Stimulated activated naive CD8-positive, alpha-beta T cell treated with anti-CD3 and anti-CD28 coated beads, Interleukin-15, Interleukin-2, amounts not matched to agents 100 ng/mL and 50 ng/mL, for 24 hours (primary cell): ENCODE data around the gene FUT8.

ENCODE experiments used
- H3K27ac Mint-ChIP-seq: one replicate; pipeline ENCODE4 v1.8.0; 2021; ENCODE audit warnings: mild to moderate bottlenecking, mixed read lengths
- H3K27me3 Mint-ChIP-seq: one replicate; pipeline ENCODE4 v1.8.0; 2021; ENCODE audit warnings: mixed read lengths
- H3K36me3 Mint-ChIP-seq: one replicate; pipeline ENCODE4 v1.8.0; 2021; ENCODE audit warnings: low read depth, mixed read lengths
- H3K4me1 Mint-ChIP-seq: one replicate; pipeline ENCODE4 v1.8.0; 2021; ENCODE audit warnings: low read depth, mixed read lengths
- H3K4me3 Mint-ChIP-seq: one replicate; pipeline ENCODE4 v1.8.0; 2021; ENCODE audit warnings: mild to moderate bottlenecking, mixed read lengths
- H3K9me3 Mint-ChIP-seq: one replicate; pipeline ENCODE4 v1.8.0; 2021; ENCODE audit warnings: mixed read lengths

Gene FUT8

DNA sequence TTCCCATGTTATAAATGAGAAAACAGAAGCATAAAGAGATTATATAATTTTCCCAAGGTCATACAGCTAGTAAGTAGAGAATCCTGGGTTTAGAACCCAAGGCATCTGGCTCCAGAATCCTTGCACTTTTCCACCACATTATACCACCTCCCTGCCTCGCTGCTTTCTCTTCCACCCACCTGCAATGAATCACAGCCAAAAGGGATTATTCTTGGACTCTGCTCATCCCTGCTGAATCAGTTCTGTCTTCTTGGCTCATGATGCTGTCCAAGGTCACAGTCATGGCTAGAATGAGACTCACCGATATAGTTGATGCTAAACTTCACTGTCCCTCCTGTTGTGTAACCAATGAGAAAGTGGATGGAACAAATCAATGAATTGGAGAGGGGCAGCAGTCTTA lies 356.6 kb downstream of the FUT8 start:
- Mint-ChIP-seq H3K9me3 (no peaks in the 10 kb centered on the region), H3K4me3 (no peak overlapping the region), H3K27me3 (no peaks in the 10 kb centered on the region), H3K36me3 (no peaks in the 10 kb centered on the region), H3K4me1 (no peaks in the 10 kb centered on the region), H3K27ac (no peak overlapping the region)

DNA sequence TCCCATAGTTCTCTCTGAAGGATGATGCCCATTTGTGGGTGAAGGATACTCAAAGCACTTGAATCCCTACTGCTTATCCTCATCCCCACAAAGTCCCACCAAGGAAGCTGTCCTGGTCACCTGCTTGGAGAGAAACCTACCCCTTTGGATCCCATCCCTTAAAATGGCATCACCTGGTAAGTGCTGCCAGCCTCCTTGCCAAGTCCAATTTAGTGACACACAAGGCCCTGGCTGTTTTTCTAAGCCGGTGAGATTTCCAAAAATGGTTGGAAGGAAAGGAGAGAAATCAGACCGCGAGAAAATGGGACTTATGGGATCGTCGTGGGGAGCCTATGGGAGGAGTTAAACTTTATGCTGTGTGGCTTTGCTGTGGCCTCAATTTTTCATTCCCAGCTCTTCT lies 358.2 kb downstream of the FUT8 start:
- H3K36me3 Mint-ChIP-seq: no peaks in the 10 kb centered on the region
- no peaks in the 10 kb centered on the region for H3K27me3 Mint-ChIP-seq
- H3K4me3 Mint-ChIP-seq: no peak overlapping the region
- no peak overlapping the region for H3K27ac Mint-ChIP-seq
- H3K9me3 Mint-ChIP-seq: no peaks in the 10 kb centered on the region
- H3K4me1 Mint-ChIP-seq: no peaks in the 10 kb centered on the region

DNA sequence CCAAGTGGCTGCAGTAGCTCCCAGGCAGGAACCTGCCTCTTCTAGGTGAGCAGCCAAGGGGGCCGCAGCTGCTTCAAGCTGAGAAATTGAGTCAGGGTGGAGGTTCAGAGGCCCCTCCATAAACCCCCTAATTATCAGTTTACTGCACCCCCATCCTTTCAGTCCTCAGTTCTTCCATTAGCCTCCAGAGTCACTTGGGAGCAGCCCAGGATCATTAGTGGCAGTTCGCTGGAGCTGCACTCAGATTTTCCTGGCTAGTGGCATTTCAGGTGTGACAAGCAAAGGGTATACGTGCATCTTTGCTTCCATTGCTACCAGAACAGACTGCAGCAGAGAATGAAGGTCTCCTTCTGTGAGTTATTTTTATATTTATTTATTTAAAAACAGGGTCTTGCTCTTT lies 358.7 kb downstream of the FUT8 start:
- Mint-ChIP-seq H3K27ac (no peak overlapping the region), H3K9me3 (no peaks in the 10 kb centered on the region), H3K27me3 (no peaks in the 10 kb centered on the region), H3K36me3 (no peaks in the 10 kb centered on the region), H3K4me3 (no peak overlapping the region), H3K4me1 (no peaks in the 10 kb centered on the region)

DNA sequence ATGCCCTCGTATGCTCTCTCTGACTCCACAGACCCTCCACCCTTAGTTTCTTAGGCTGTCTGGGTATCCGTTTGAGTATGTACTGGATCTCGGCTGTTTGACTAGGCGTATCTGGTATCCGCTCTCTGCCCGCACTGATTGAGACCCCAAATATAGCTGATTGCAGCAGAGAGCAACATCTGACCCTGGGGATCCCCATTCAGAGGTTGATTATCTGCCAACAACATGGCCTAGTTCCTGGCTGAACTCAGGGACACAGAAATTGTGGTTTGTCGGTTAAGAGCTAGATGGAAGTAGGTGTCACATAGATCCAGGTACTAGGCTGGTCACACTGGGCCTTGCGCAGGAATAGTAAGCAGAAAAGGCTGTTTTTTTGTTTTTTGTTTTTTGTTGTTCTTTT lies 359.9 kb downstream of the FUT8 start:
- Mint-ChIP-seq H3K27ac (no peak overlapping the region), H3K4me1 (no peaks in the 10 kb centered on the region), H3K36me3 (no peaks in the 10 kb centered on the region), H3K4me3 (no peak overlapping the region), H3K27me3 (no peaks in the 10 kb centered on the region), H3K9me3 (no peaks in the 10 kb centered on the region)

DNA sequence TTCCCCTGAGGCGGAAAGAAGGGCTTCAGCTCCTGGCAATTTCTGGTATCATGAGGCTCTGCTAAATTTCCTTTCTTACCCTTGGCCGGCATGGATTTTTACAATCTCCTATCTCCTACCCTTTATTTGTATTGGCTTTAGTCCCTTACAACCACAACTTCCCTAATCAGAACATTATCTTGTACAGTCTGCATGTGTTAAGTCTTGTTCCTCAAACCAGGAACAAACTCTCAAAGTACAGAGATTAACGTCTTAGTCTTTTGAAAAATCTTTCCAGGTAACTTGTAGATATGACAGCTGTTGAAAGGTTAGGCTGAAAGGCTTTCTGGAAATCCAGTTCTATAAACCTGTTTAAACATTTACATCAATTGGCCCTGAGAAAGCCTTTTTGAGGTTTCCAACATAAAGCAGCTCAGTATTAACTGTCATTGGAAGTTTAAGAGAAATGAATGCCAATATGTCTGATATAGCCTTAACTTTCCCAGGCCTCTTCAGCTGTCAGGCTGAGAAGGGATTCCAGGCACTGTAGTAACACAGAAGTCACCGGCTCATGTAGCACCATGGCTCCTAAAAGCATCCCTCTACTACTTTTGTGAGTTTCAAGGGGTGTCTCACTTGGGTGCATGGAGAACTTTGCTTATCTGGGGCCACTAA lies 360.5 kb downstream of the FUT8 start:
- Mint-ChIP-seq H3K9me3 (no peaks in the 10 kb centered on the region), H3K4me3 (no peak overlapping the region), H3K27ac (no peak overlapping the region), H3K27me3 (no peaks in the 10 kb centered on the region), H3K36me3 (no peaks in the 10 kb centered on the region), H3K4me1 (no peaks in the 10 kb centered on the region)

DNA sequence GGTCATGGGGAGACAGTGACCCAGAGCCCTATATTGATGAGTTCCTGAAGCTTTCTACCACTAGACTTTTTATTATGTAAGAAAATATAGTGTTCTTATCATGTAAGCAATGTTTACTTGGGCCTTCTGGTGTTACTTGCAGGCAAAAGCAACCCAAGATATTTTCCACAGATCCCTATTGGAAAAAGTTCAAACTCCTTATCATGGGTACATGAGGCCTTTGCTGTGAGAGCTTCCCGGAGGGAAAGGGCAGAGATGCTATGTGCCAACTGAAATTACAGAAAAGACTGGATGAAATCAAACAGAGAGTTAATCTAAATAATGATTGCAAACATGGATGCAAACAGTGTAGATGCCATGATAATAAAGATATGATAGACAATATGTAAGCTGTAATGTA lies 361.5 kb downstream of the FUT8 start:
- no peak overlapping the region for H3K4me3 Mint-ChIP-seq
- H3K9me3 Mint-ChIP-seq: no peaks in the 10 kb centered on the region
- no peaks in the 10 kb centered on the region for H3K27me3 Mint-ChIP-seq
- H3K27ac Mint-ChIP-seq: no peak overlapping the region
- no peaks in the 10 kb centered on the region for H3K36me3 Mint-ChIP-seq
- H3K4me1 Mint-ChIP-seq: no peaks in the 10 kb centered on the region

DNA sequence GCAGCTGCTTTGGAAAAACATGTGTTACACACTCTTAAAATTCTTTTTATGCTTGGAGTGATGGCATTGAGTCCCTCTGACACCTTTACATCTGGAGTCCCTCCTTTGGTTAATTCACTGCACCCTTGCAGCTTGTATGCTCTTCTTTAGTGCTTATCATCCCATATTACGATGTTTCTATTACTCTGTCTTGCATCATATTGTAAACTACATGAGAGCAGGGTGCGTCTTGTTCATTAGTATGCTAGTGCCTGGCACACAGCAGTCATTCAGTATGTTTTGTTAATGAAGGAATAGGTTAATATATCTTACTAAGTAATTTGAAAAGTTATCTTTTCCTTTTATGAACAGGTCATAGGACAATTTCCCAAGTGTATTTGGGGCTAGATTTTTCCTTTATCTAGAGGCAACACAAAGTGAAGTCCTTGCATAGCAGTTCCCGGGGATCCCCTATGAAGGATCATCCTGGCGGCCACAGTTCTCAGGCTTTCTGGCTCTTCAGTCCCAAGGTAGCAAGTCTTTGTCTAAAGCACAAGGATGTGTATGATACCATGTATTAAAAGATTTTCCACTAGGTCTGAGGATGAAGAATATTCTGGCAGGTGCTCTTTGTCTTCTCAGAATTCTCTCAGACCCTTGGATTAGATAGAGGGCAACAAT lies 363.8 kb downstream of the FUT8 start:
- Mint-ChIP-seq H3K4me3 (no peak overlapping the region), H3K4me1 (no peaks in the 10 kb centered on the region), H3K27ac (no peak overlapping the region), H3K27me3 (no peaks in the 10 kb centered on the region), H3K36me3 (no peaks in the 10 kb centered on the region), H3K9me3 (no peaks in the 10 kb centered on the region)

DNA sequence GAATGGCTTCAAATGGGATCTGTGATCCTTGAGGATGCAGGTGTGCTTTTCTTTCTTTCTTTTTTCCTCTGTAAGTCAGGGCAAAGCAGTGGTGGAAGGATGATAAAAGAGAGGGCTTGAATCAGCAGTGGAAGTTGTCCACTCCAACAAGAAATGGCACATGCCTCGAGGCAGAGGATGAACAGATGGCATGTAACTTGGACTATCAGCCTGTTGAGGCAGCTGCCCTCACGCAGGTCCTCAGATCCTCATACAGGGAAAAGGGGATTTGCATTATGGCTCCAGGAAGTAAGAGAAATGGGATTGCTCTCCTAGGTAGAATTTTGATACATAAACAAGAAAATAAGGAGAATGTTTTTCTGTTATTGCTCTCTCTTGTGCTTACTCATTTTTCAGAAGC lies 368.0 kb downstream of the FUT8 start:
- peaks cover 7% of the 10 kb centered on the region for H3K27me3 Mint-ChIP-seq
- no peaks in the 10 kb centered on the region for H3K4me1 Mint-ChIP-seq
- H3K4me3 Mint-ChIP-seq: no peak overlapping the region
- H3K27ac Mint-ChIP-seq: no peak overlapping the region
- no peaks in the 10 kb centered on the region for H3K9me3 Mint-ChIP-seq
- no peaks in the 10 kb centered on the region for H3K36me3 Mint-ChIP-seq

DNA sequence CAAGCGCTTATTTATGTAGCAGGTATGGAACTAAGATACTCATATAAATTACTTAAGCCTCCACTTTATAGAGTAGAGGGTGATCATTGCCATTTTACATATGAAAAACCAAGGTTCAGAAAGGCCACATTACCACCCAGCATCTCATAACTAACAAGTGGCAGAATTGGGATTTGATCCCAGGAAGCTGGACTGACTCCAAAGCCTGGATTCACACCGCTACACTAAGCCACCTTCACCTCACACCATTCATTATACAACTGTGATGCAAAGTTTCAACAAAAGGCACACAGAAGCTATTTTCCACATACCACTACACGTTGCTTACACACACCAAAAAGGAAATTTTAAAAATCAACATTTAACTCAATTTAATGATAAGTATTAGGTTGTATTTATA lies 370.6 kb downstream of the FUT8 start:
- Mint-ChIP-seq H3K27me3 (peaks cover 13% of the 10 kb centered on the region), H3K4me1 (no peaks in the 10 kb centered on the region), H3K36me3 (no peaks in the 10 kb centered on the region)

DNA sequence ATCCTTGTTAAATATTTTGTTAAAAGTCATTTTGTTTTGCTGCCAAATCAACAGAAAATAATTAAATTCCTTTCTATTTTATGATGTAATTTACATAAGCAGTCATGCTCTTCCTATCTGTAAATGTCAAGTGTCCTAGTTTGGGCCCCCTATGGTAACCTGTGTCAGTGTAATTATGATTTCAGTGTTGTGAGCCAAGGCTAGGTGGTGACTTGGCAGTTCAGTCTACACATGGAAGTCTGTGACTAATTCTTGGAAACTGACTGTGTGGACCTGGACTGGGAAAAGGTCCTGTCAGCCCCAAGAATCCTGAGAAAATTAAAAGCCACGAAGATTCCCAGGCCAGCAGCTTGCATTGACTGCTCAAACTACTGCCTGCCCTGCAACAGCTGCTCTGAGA lies 371.0 kb downstream of the FUT8 start:
- Mint-ChIP-seq H3K27me3 (peaks cover 13% of the 10 kb centered on the region), H3K27ac (no peak overlapping the region), H3K4me3 (no peak overlapping the region), H3K9me3 (no peaks in the 10 kb centered on the region), H3K4me1 (no peaks in the 10 kb centered on the region), H3K36me3 (no peaks in the 10 kb centered on the region)

More for the DNA sequence above, 370.6 kb downstream of the FUT8 start:
- Mint-ChIP-seq H3K27ac (no peak overlapping the region), H3K4me3 (no peak overlapping the region), H3K9me3 (no peaks in the 10 kb centered on the region)

DNA sequence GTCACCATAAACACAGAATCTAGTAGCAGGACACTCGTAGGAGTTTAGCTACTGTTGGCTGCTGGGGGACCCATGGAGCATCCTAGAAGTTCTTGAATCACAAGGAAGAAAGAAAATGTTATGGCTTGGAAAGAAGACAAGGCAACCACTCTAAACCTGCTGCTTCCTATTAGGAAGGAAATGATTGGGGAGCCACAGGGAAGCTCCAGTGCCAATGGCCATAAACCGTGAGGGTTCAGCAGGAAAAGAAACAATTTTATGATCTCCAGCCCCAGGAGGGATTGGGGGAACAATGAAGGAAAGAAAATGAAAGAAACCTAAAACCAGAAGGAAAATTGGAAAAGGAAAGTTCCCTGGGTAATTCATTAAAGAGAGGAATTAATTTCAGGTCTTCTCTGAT lies 372.0 kb downstream of the FUT8 start:
- Mint-ChIP-seq H3K9me3 (no peaks in the 10 kb centered on the region), H3K36me3 (no peaks in the 10 kb centered on the region), H3K4me1 (no peaks in the 10 kb centered on the region), H3K4me3 (no peak overlapping the region), H3K27ac (no peak overlapping the region), H3K27me3 (peaks cover 17% of the 10 kb centered on the region)

DNA sequence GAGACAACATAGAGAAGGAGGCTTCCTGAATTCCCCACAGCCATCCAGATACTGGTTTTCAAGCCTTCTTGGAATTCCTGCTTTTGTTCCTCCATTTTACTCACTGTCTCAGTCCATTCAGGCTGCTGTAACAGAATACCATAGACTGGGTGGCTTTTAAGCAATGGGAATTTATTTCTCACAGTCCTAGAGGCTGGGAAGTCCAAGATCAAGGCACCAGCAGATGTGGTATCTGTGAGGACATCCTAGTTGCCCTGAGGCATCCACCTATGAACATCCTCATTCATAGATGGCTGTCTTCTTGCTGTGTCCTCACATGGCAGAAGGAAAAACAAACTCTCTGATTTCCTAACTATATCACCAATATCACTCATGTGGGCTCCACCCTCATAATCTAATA lies 374.9 kb downstream of the FUT8 start:
- no peak overlapping the region for H3K4me3 Mint-ChIP-seq
- H3K9me3 Mint-ChIP-seq: no peaks in the 10 kb centered on the region
- no peaks in the 10 kb centered on the region for H3K36me3 Mint-ChIP-seq
- H3K4me1 Mint-ChIP-seq: no peaks in the 10 kb centered on the region
- H3K27ac Mint-ChIP-seq: no peak overlapping the region
- H3K27me3 Mint-ChIP-seq: peaks cover 16% of the 10 kb centered on the region

DNA sequence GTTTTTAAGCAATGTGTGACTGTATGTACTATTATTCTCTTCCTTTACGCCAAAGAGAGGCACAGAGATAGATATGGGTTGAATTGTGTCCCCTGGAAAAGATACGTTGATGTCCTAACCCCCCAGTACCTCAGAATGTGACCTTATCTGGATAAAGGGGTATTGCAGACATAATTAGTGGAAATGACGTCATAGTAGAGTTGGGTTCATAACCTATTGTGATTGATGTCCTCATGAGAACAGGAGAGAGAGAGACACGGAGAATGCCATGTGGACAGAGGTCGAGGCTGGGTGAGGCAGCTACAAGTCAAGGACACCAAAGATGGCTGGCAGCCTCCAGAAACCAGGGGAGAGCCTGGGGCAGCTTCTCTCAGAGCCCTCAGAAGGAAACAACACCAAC lies 376.3 kb downstream of the FUT8 start:
- no peaks in the 10 kb centered on the region for H3K36me3 Mint-ChIP-seq
- H3K27me3 Mint-ChIP-seq: peaks cover 10% of the 10 kb centered on the region
- no peak overlapping the region for H3K27ac Mint-ChIP-seq

DNA sequence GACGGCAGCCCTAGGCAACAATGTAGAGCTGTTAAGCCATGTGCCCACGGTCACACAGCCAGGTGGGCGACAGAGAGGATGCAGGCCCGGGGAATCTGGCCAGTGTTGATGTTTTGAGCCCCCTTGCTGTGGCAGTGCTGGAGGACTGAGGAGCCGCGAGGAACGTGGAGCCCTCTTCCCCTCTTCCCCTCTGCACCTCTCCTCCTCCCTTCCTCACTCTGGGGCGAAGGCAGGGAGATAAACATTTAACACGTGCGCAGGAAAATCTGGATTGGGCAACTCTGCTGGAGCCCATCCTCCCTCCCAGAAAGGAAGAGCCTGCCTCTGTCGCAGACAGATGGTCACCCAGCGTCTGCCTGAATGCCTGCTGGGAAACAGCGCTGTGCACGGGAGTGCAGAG lies 376.8 kb downstream of the FUT8 start:
- Mint-ChIP-seq H3K27me3 (peaks cover 10% of the 10 kb centered on the region), H3K9me3 (no peaks in the 10 kb centered on the region), H3K4me3 (no peak overlapping the region)

More for the DNA sequence above, 376.3 kb downstream of the FUT8 start:
- no peaks in the 10 kb centered on the region for H3K9me3 Mint-ChIP-seq
- H3K4me1 Mint-ChIP-seq: no peaks in the 10 kb centered on the region
- H3K4me3 Mint-ChIP-seq: no peak overlapping the region

DNA sequence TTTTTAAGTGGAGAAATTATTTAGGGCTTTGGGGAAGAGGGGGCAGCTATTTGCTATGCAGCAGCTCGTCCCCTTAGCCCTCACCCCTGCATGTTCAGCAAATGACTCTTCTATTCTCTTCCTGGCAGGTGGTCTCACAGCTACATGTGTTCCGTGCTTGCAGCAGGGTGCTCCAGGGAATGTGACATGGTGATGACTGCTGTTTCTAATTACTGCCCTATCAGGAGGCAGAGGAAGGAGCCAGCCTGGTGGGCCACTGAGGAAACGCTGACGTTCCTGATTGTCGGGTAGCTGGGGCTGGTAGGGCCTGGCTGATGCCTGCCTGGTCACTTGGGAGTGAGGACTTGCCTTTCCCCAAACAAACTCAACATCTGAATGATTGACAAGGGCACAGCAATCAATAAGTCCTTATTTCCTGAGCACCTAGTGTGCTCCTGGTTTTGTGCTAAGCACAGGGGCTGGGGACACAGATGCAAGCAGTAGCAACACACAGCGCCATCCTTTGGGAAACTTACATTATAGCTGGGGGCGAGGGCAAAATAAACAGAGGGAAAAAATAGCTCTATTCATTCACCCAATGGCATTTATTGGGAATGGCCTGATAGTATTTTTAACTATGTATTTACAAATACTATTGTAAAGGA lies 377.8 kb downstream of the FUT8 start:
- Mint-ChIP-seq H3K27ac (no peak overlapping the region), H3K27me3 (peaks cover 10% of the 10 kb centered on the region), H3K9me3 (no peaks in the 10 kb centered on the region), H3K4me1 (no peaks in the 10 kb centered on the region), H3K4me3 (no peak overlapping the region), H3K36me3 (no peaks in the 10 kb centered on the region)

More for the DNA sequence above, 376.8 kb downstream of the FUT8 start:
- Mint-ChIP-seq H3K27ac (no peak overlapping the region), H3K4me1 (no peaks in the 10 kb centered on the region), H3K36me3 (no peaks in the 10 kb centered on the region)
